CD4-positive, alpha-beta T cell treated with Interleukin-15 for 1 hour (primary cell): ENCODE measurements around the gene SFTA2.

Experiments
- DNase-seq: peaks from one replicate; pipeline ENCODE4 v3.0.0-alpha.2; 2020

SFTA2 gene

GRCh38 chr6:30931969-30932645 is at the start of gene SFTA2:
SFTA2 (minus strand) TSS chr6:30932170; CDS start chr6:30932096, 74 bp downstream.
- no peak for DNase-seq

GRCh38 chr6:30979690-30980089 is 47.7 kb upstream of the SFTA2 start:
- DNase-seq = no peak

- DNase-seq = no peak
Measured at GRCh38 chr6:30979141-30979540, 47.2 kb upstream of the SFTA2 start.

- no peak for DNase-seq
Measured at GRCh38 chr6:30974490-30975252, 42.7 kb upstream of the SFTA2 start.

GRCh38 chr6:30972816-30973215 is 40.8 kb upstream of the SFTA2 start:
- DNase-seq = no peak

GRCh38 chr6:30970946-30971345 is 39.0 kb upstream of the SFTA2 start:
- no peak for DNase-seq

GRCh38 chr6:30969171-30969570 is 37.2 kb upstream of the SFTA2 start:
- DNase-seq = peak; percentile 49

- no peak for DNase-seq
Measured at GRCh38 chr6:30966154-30966553, 34.2 kb upstream of the SFTA2 start.

GRCh38 chr6:30965140-30965601 is 33.2 kb upstream of the SFTA2 start:
- no peak for DNase-seq

GRCh38 chr6:30964075-30964474 is 32.1 kb upstream of the SFTA2 start:
- no peak for DNase-seq

GRCh38 chr6:30963641-30964040 is 31.7 kb upstream of the SFTA2 start:
- no peak for DNase-seq

GRCh38 chr6:30962716-30963115 is 30.7 kb upstream of the SFTA2 start:
- no peak for DNase-seq

- no peak for DNase-seq
Measured at GRCh38 chr6:30960907-30961673, 29.1 kb upstream of the SFTA2 start.

- DNase-seq = no peak
Measured at GRCh38 chr6:30957716-30958115, 25.7 kb upstream of the SFTA2 start.

GRCh38 chr6:30955367-30956042 is 23.5 kb upstream of the SFTA2 start:
- DNase-seq = peak; percentile 70

- DNase-seq = no peak
Measured at GRCh38 chr6:30954631-30955366, 22.8 kb upstream of the SFTA2 start.

GRCh38 chr6:30951907-30952469 is 20.0 kb upstream of the SFTA2 start:
- DNase-seq = no peak

GRCh38 chr6:30948811-30949210 is 16.8 kb upstream of the SFTA2 start:
- no peak for DNase-seq

GRCh38 chr6:30947231-30947630 is 15.3 kb upstream of the SFTA2 start:
- DNase-seq = no peak

GRCh38 chr6:30945281-30945680 is 13.3 kb upstream of the SFTA2 start:
- DNase-seq = no peak

GRCh38 chr6:30944051-30944450 is 12.1 kb upstream of the SFTA2 start:
- no peak for DNase-seq
